Stimulated activated CD8-positive, alpha-beta memory T cell treated with anti-CD3 and anti-CD28 coated beads, Interleukin-4, amount 100 ng/mL, for 48 hours (primary cell): ENCODE data around the gene NR0B2.
"Not testable (repeated sequence)": the region's sequence is repeated elsewhere in the genome, so short reads cannot be mapped to it uniquely, and the experiment has no call there.

Source experiments
- DNase-seq: peaks from one replicate; pipeline ENCODE4 v3.0.0-alpha.2; 2020

The NR0B2 gene

GRCh38 chr1:26913754-26914619 is at the start of gene NR0B2:
TSS of gene NR0B2 (minus strand) at chr1:26913975. CDS start at chr1:26913940, 35 bp downstream.
- no peak for DNase-seq

GRCh38 chr1:26961826-26962225 is 48.1 kb upstream of the NR0B2 start:
- no peak for DNase-seq

- no peak for DNase-seq
These were observed 46.8 kb upstream of the NR0B2 start for GRCh38 chr1:26960625-26960966.

- peak; percentile 42 for DNase-seq
These were observed 46.2 kb upstream of the NR0B2 start, which contains the start of gene KDF1 for GRCh38 chr1:26959722-26960624. TSS of gene KDF1 (minus strand) at chr1:26960468. CDS start at chr1:26952380, 8,088 bp downstream.

- DNase-seq = no peak
These were observed 45.5 kb upstream of the NR0B2 start for GRCh38 chr1:26959270-26959669.

GRCh38 chr1:26957306-26957705 is 43.5 kb upstream of the NR0B2 start:
- no peak for DNase-seq

- no peak for DNase-seq
These were observed 42.5 kb upstream of the NR0B2 start for GRCh38 chr1:26956321-26956720.

GRCh38 chr1:26953374-26953773 is 39.6 kb upstream of the NR0B2 start:
- no peak for DNase-seq

GRCh38 chr1:26951821-26952497 is 38.2 kb upstream of the NR0B2 start:
- DNase-seq = no peak

- DNase-seq = no peak
These were observed 37.4 kb upstream of the NR0B2 start for GRCh38 chr1:26951216-26951615.

- DNase-seq = no peak
These were observed 36.8 kb upstream of the NR0B2 start for GRCh38 chr1:26950602-26951001.

- no peak for DNase-seq
These were observed 36.1 kb upstream of the NR0B2 start for GRCh38 chr1:26949926-26950319.

- DNase-seq = no peak
These were observed 35.6 kb upstream of the NR0B2 start for GRCh38 chr1:26949266-26949925.

GRCh38 chr1:26948725-26949057 is 34.9 kb upstream of the NR0B2 start:
- not testable (repeated sequence) for DNase-seq

GRCh38 chr1:26946270-26946669 is 32.5 kb upstream of the NR0B2 start:
- no peak for DNase-seq

- no peak for DNase-seq
These were observed 32.0 kb upstream of the NR0B2 start for GRCh38 chr1:26945728-26946127.

- no peak for DNase-seq
These were observed 31.4 kb upstream of the NR0B2 start for GRCh38 chr1:26945138-26945537.

GRCh38 chr1:26942656-26943055 is 28.9 kb upstream of the NR0B2 start:
- no peak for DNase-seq

GRCh38 chr1:26941311-26941710 is 27.5 kb upstream of the NR0B2 start:
- no peak for DNase-seq

- DNase-seq = no peak
These were observed 24.9 kb upstream of the NR0B2 start for GRCh38 chr1:26938659-26939025.

GRCh38 chr1:26938004-26938658 is 24.4 kb upstream of the NR0B2 start:
- DNase-seq = no peak

GRCh38 chr1:26936823-26937222 is 23.0 kb upstream of the NR0B2 start:
- no peak for DNase-seq
